Ishikawa (cell line): ENCODE measurements around the gene MALRD1.

Experiments used
- CEBPB ChIP-seq: IDR thresholded peaks from 2 replicates; pipeline ENCODE4 v1.6.1; 2012
- CREB1 ChIP-seq: IDR thresholded peaks from 2 replicates; pipeline ENCODE4 v1.6.1; 2012; ENCODE audit warnings: low read depth
- EGR1 ChIP-seq: IDR thresholded peaks from 2 replicates; pipeline ENCODE4 v1.6.1; 2012
- EP300 ChIP-seq: IDR thresholded peaks from 2 replicates; pipeline ENCODE4 v1.6.1; 2012; ENCODE audit warnings: borderline replicate concordance
- NFIC ChIP-seq: IDR thresholded peaks from 2 replicates; pipeline ENCODE4 v1.6.1; 2012
- RAD21 ChIP-seq: IDR thresholded peaks from 2 replicates; pipeline ENCODE4 v1.6.1; 2012; ENCODE audit warnings: low read depth
- TAF1 ChIP-seq: IDR thresholded peaks from 2 replicates; pipeline ENCODE4 v1.6.1; 2012; ENCODE audit warnings: low read depth, mild to moderate bottlenecking
- TCF12 ChIP-seq: IDR thresholded peaks from 2 replicates; pipeline ENCODE4 v1.6.1; 2012; ENCODE audit warnings: low read depth
- TEAD4 ChIP-seq: IDR thresholded peaks from 2 replicates; pipeline ENCODE4 v1.6.1; 2012
- YY1 ChIP-seq: IDR thresholded peaks from 2 replicates; pipeline ENCODE4 v1.6.1; 2012; ENCODE audit warnings: low read depth
- ZBTB7A ChIP-seq: IDR thresholded peaks from 2 replicates; pipeline ENCODE4 v1.6.1; 2012; ENCODE audit warnings: low read depth
- TF ChIP-seq, protein P1 (sequence below): IDR thresholded peaks from 2 replicates; pipeline ENCODE4 v1.6.1; 2012; ENCODE audit warnings: low read depth, mild to moderate bottlenecking
- TF ChIP-seq, protein P2 (sequence below): IDR thresholded peaks from 2 replicates; pipeline ENCODE4 v1.6.1; 2012
- TF ChIP-seq, protein P3 (sequence below): IDR thresholded peaks from 2 replicates; pipeline ENCODE4 v1.6.1; 2012

DNA sequence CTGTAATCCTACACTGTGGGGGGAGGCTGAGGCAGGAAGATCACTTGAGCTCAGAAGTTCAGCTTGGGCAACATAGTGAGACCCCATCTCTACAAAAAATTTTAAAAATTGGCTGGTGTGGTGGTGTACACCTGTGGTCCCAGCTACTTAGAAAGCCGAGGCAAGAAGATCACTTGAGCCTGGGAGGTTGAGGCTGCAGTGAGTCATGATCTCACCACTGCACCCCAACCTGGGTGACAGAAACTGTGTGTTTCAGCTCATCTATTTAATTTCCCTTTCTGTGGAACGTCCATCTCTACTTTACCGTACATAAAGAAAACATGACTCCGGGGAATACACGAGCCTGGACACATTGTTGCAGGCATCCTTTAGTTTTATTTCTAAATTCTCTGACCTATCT lies 413.0 kb downstream of the MALRD1 start:
- TF ChIP-seq TAF1 = no peak
- TF ChIP-seq, protein P1, sequence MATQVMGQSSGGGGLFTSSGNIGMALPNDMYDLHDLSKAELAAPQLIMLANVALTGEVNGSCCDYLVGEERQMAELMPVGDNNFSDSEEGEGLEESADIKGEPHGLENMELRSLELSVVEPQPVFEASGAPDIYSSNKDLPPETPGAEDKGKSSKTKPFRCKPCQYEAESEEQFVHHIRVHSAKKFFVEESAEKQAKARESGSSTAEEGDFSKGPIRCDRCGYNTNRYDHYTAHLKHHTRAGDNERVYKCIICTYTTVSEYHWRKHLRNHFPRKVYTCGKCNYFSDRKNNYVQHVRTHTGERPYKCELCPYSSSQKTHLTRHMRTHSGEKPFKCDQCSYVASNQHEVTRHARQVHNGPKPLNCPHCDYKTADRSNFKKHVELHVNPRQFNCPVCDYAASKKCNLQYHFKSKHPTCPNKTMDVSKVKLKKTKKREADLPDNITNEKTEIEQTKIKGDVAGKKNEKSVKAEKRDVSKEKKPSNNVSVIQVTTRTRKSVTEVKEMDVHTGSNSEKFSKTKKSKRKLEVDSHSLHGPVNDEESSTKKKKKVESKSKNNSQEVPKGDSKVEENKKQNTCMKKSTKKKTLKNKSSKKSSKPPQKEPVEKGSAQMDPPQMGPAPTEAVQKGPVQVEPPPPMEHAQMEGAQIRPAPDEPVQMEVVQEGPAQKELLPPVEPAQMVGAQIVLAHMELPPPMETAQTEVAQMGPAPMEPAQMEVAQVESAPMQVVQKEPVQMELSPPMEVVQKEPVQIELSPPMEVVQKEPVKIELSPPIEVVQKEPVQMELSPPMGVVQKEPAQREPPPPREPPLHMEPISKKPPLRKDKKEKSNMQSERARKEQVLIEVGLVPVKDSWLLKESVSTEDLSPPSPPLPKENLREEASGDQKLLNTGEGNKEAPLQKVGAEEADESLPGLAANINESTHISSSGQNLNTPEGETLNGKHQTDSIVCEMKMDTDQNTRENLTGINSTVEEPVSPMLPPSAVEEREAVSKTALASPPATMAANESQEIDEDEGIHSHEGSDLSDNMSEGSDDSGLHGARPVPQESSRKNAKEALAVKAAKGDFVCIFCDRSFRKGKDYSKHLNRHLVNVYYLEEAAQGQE = no peak
- TF ChIP-seq RAD21 = no peak
- TF ChIP-seq EP300 = no peak
- TF ChIP-seq CEBPB = no peak
- TF ChIP-seq, protein P2, sequence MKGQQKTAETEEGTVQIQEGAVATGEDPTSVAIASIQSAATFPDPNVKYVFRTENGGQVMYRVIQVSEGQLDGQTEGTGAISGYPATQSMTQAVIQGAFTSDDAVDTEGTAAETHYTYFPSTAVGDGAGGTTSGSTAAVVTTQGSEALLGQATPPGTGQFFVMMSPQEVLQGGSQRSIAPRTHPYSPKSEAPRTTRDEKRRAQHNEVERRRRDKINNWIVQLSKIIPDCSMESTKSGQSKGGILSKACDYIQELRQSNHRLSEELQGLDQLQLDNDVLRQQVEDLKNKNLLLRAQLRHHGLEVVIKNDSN = no peak
- no peak for TF ChIP-seq YY1
- no peak for TF ChIP-seq EGR1
- TF ChIP-seq CREB1 = no peak
- no peak for TF ChIP-seq TCF12
- TF ChIP-seq ZBTB7A = no peak
- TF ChIP-seq NFIC = no peak
- TF ChIP-seq, protein P3, sequence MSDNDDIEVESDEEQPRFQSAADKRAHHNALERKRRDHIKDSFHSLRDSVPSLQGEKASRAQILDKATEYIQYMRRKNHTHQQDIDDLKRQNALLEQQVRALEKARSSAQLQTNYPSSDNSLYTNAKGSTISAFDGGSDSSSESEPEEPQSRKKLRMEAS = no peak
- TF ChIP-seq TEAD4 = no peak
